PC-9 (cell line): ENCODE measurements around the gene POTEH. TPM values are rescaled to one million over a fixed set of nuclear protein-coding genes. Genes with fewer than 3 reads are reported as not detected.
"Not testable (repeated sequence)": the region's sequence is repeated elsewhere in the genome, so short reads cannot be mapped to it uniquely, and the experiment has no call there.

Experiments
- Bru-seq: library from RNA; stranded (reverse); fragments of 400-500 nt; gene quantifications from one replicate; lab custom pipeline; 2021; lab: Mats Ljungman, UMichigan
- BruChase-seq, 2 experiments: library from RNA; stranded (reverse); fragments of 400-500 nt; gene quantifications; one replicate each; lab custom pipeline; 2021; lab: Mats Ljungman, UMichigan
- BruUV-seq: library from RNA; stranded (reverse); fragments of 400-500 nt; replicated peaks from 2 replicates; lab custom pipeline; 2021; lab: Mats Ljungman, UMichigan
- CTCF ChIA-PET: fragments of 300-600 bp; sonication (Branson Sonifier 250); formaldehyde crosslinking; loops from one replicate; lab custom pipeline; 2022; ENCODE audit warnings: antibody characterized with exemption; lab: Charles Lee
- POLR2A ChIA-PET: fragments of 300-600 bp; sonication (Branson Sonifier 250); formaldehyde crosslinking; loops from one replicate; lab custom pipeline; 2022; ENCODE audit warnings: antibody characterized with exemption; ENCODE audit not compliant: unreplicated experiment; lab: Charles Lee
- DNase-seq, 2 experiments: peaks; one replicate each; pipeline versions ENCODE4 v3.0.0 to v3.0.0-alpha.2; 2015 to 2022; ENCODE audit warnings: mixed read lengths in 1 of 2
- H2AFZ ChIP-seq: fragments of 200-600 bp; sonication (generic); 2 replicates; pipeline ENCODE4 v1.8.1; 2017; ENCODE audit warnings: antibody characterized with exemption
- H3F3A ChIP-seq: fragments of 200-600 bp; sonication (generic); 2 replicates; pipeline ENCODE4 v1.8.1; 2017; ENCODE audit warnings: antibody characterized with exemption, mild to moderate bottlenecking, low read depth; ENCODE audit not compliant: insufficient read depth
- H3K27ac ChIP-seq: fragments of 200-600 bp; sonication (generic); 2 replicates; pipeline ENCODE4 v1.6.1; 2016; ENCODE audit warnings: mixed run types
- H3K27me3 ChIP-seq: fragments of 200-600 bp; sonication (generic); 2 replicates; pipeline ENCODE4 v1.6.1; 2016; ENCODE audit warnings: low read depth, mixed run types; ENCODE audit not compliant: insufficient read depth
- H3K36me3 ChIP-seq: fragments of 200-600 bp; sonication (generic); 2 replicates; pipeline ENCODE4 v1.6.1; 2016; ENCODE audit warnings: low read depth, mixed run types
- H3K4me1 ChIP-seq: fragments of 200-600 bp; sonication (generic); replicated peaks from 2 replicates; pipeline ENCODE4 v1.6.1; 2016; ENCODE audit warnings: mixed run types; ENCODE audit not compliant: insufficient read depth
- H3K4me2 ChIP-seq: fragments of 200-600 bp; sonication (generic); 2 replicates; pipeline ENCODE4 v1.6.1; 2017; ENCODE audit warnings: mixed run types
- H3K4me3 ChIP-seq: fragments of 200-600 bp; sonication (generic); 2 replicates; pipeline ENCODE4 v1.6.1; 2016; ENCODE audit warnings: mixed run types
- H3K79me2 ChIP-seq: fragments of 200-600 bp; sonication (generic); 2 replicates; pipeline ENCODE4 v1.6.1; 2017; ENCODE audit warnings: low read depth, mixed run types
- H3K9me2 ChIP-seq: fragments of 200-600 bp; sonication (generic); 2 replicates; pipeline ENCODE4 v1.8.1; 2017; ENCODE audit warnings: mild to moderate bottlenecking; ENCODE audit not compliant: insufficient read depth
- H3K9me3 ChIP-seq: fragments of 200-600 bp; sonication (generic); 2 replicates; pipeline ENCODE4 v1.8.1; 2016; ENCODE audit warnings: low read depth; ENCODE audit not compliant: insufficient read depth
- H4K20me1 ChIP-seq: fragments of 200-600 bp; sonication (generic); 2 replicates; pipeline ENCODE4 v1.8.1; 2017; ENCODE audit not compliant: insufficient read depth
- intact Hi-C: fragments of 100-400 bp; cut with micrococcal nuclease; formaldehyde crosslinking; loops from one replicate; pipeline ENCODE4 v1.10.0; 2022; ENCODE audit not compliant: unreplicated experiment
- long read RNA-seq: library from polyadenylated mRNA; stranded (forward); transcript quantifications from one replicate; pipeline ENCODE4 v2.0.0, GENCODE V29; 2022
- total RNA-seq: library from RNA; stranded (reverse); gene quantifications from 2 replicates; pipeline ENCODE4 v1.2.3, GENCODE V29; 2021

POTEH gene
- total RNA-seq (not detected in 2 replicates), Bru-seq, nascent RNA (not detected), BruChase-seq, experiment 1, labeled RNA remaining after a 2-hour chase (percentile 3 among the genes with signal in this experiment), BruChase-seq, experiment 2, labeled RNA remaining after a 6-hour chase (percentile 7 among the genes with signal in this experiment)
- long read RNA-seq = 0 reads

GRCh38 chr22:15689749-15690125, at the start of gene POTEH:
Gene POTEH, plus strand, starts transcription at chr22:15690026. Its CDS starts 52 bp downstream, at chr22:15690078.
- H3K4me2 ChIP-seq, H3F3A ChIP-seq, H3K27ac ChIP-seq, H3K36me3 ChIP-seq, H3K9me2 ChIP-seq, H3K4me3 ChIP-seq, intact Hi-C loops, CTCF ChIA-PET, H3K9me3 ChIP-seq, POLR2A ChIA-PET, H3K79me2 ChIP-seq, H2AFZ ChIP-seq, H3K4me1 ChIP-seq, BruUV-seq, H3K27me3 ChIP-seq, DNase-seq, H4K20me1 ChIP-seq: not testable (repeated sequence)

- H3K27ac ChIP-seq, intact Hi-C loops, H3K9me2 ChIP-seq, CTCF ChIA-PET, H3K36me3 ChIP-seq, DNase-seq, H3K79me2 ChIP-seq, H2AFZ ChIP-seq, H3K9me3 ChIP-seq, POLR2A ChIA-PET, H3K27me3 ChIP-seq, H3K4me2 ChIP-seq, H4K20me1 ChIP-seq, H3K4me1 ChIP-seq, H3F3A ChIP-seq, H3K4me3 ChIP-seq, BruUV-seq: not testable (repeated sequence)
Observed at GRCh38 chr22:15642288-15642861, 47.5 kb upstream of the POTEH start.

GRCh38 chr22:15651954-15652353, 37.9 kb upstream of the POTEH start:
- H3K36me3 ChIP-seq, H3F3A ChIP-seq, H3K9me2 ChIP-seq, intact Hi-C loops, H2AFZ ChIP-seq, CTCF ChIA-PET, H3K79me2 ChIP-seq, H3K4me2 ChIP-seq, POLR2A ChIA-PET, H4K20me1 ChIP-seq, H3K4me1 ChIP-seq, H3K27ac ChIP-seq, DNase-seq, BruUV-seq, H3K9me3 ChIP-seq, H3K27me3 ChIP-seq, H3K4me3 ChIP-seq: not testable (repeated sequence)

GRCh38 chr22:15652738-15653137, 37.1 kb upstream of the POTEH start:
- BruUV-seq, H3K9me3 ChIP-seq, H3K27me3 ChIP-seq, H3K4me2 ChIP-seq, H3K9me2 ChIP-seq, H3K27ac ChIP-seq, POLR2A ChIA-PET, H3K4me1 ChIP-seq, intact Hi-C loops, H3K36me3 ChIP-seq, H2AFZ ChIP-seq, DNase-seq, H4K20me1 ChIP-seq, H3K4me3 ChIP-seq, H3F3A ChIP-seq, H3K79me2 ChIP-seq, CTCF ChIA-PET: not testable (repeated sequence)

- BruUV-seq = not testable (repeated sequence)
Observed at GRCh38 chr22:15653241-15653640, 36.6 kb upstream of the POTEH start.

GRCh38 chr22:15661102-15661501, 28.7 kb upstream of the POTEH start:
- H3K9me3 ChIP-seq, H3K27me3 ChIP-seq, DNase-seq, POLR2A ChIA-PET, intact Hi-C loops, H3K4me2 ChIP-seq, BruUV-seq, H3F3A ChIP-seq, H3K4me1 ChIP-seq, H3K79me2 ChIP-seq, H4K20me1 ChIP-seq, H2AFZ ChIP-seq, CTCF ChIA-PET, H3K9me2 ChIP-seq, H3K4me3 ChIP-seq, H3K27ac ChIP-seq, H3K36me3 ChIP-seq: not testable (repeated sequence)

More at GRCh38 chr22:15653241-15653640, 36.6 kb upstream of the POTEH start:
- H3K4me2 ChIP-seq, H3K4me3 ChIP-seq, H3K27ac ChIP-seq, H2AFZ ChIP-seq, H3K36me3 ChIP-seq, H4K20me1 ChIP-seq, H3K9me2 ChIP-seq, H3K27me3 ChIP-seq, H3F3A ChIP-seq, CTCF ChIA-PET, intact Hi-C loops, H3K79me2 ChIP-seq, H3K4me1 ChIP-seq, DNase-seq, H3K9me3 ChIP-seq, POLR2A ChIA-PET: not testable (repeated sequence)

- H2AFZ ChIP-seq, H3K27ac ChIP-seq, H3K4me2 ChIP-seq, H3K4me3 ChIP-seq, H3K9me3 ChIP-seq, H4K20me1 ChIP-seq, DNase-seq, H3F3A ChIP-seq, POLR2A ChIA-PET, H3K36me3 ChIP-seq, intact Hi-C loops, CTCF ChIA-PET, H3K4me1 ChIP-seq, H3K27me3 ChIP-seq, H3K79me2 ChIP-seq, H3K9me2 ChIP-seq, BruUV-seq: not testable (repeated sequence)
Observed at GRCh38 chr22:15664682-15665081, 25.1 kb upstream of the POTEH start.
